ENCODE results near the gene GCK. TPM values are rescaled to one million over a fixed set of nuclear protein-coding genes. Genes with fewer than 3 reads are reported as not detected.

Gene GCK
- total and polyA plus RNA-seq, 2 of the 13 experiments (the other 11 are each of a cell fraction or from before 2014, with no cell fraction given), result not detected

DNA sequence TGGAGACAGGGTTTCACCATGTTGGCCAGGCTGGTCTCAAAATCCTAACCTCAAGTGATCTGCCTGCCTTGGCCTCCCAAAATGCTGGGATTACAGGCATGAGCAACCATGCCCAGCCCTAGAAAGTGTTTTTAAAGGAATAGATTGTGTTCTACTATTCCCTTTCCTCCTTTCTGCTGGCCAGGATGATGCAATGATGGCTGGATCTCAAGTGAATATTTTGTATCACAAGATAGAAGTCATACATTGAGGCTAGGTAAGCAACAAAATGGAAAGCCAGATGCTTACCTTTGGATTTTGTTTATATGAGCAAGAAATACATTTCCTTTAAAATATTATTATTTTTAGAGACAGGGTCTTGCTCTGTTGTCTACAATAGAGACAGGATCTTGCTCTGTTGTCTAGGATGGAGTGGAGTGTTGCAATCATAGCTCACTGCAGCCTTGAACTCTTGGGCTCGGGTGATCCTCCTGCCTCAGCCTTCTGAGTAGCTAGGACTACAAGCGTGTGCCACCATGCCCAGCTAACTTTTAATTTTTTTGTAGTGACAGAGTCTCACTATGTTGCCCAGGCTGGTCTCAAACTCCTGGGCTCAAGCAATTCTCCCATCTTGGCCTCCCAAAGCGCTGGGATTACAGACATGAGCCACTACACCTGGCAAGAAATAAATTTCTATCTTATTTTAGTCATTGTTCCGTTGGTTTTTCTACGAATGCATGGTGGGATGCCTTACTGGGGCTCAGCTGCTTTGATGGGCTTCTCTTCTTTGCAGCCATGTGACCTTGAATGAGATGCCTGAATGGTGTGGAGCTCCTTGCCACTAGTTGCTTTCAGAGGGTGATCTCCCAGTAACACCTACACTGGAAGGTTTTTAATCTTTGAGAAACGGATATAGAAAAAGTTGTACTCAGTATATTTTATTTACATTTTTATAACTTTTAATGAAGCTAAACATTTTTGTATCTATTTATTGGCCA, 90.9 kb downstream of the GCK start (continued):
- TF ChIP-seq, protein P1, sequence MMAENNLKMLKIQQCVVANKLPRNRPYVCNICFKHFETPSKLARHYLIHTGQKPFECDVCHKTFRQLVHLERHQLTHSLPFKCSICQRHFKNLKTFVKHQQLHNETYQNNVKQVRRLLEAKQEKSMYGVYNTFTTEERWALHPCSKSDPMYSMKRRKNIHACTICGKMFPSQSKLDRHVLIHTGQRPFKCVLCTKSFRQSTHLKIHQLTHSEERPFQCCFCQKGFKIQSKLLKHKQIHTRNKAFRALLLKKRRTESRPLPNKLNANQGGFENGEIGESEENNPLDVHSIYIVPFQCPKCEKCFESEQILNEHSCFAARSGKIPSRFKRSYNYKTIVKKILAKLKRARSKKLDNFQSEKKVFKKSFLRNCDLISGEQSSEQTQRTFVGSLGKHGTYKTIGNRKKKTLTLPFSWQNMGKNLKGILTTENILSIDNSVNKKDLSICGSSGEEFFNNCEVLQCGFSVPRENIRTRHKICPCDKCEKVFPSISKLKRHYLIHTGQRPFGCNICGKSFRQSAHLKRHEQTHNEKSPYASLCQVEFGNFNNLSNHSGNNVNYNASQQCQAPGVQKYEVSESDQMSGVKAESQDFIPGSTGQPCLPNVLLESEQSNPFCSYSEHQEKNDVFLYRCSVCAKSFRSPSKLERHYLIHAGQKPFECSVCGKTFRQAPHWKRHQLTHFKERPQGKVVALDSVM (CRISPR knock-in tag; IDR thresholded peaks at IDR 0.05), result peak; percentile 81
- TF ChIP-seq AKNA (CRISPR knock-in tag; IDR thresholded peaks at IDR 0.05; ENCODE audit: borderline replicate concordance) (no peak), MEIS1 (CRISPR knock-in tag; IDR thresholded peaks at IDR 0.05; ENCODE audit: borderline replicate concordance) (no peak), THAP8 (CRISPR knock-in tag; IDR thresholded peaks at IDR 0.05; ENCODE audit: borderline replicate concordance) (no peak), YY1 (IDR thresholded peaks at IDR 0.05; ENCODE audit: insufficient read depth, insufficient replicate concordance, low read depth, low read length) (no peak), CEBPG (CRISPR knock-in tag; IDR thresholded peaks at IDR 0.05) (peak; percentile 67), SMAD9 (CRISPR knock-in tag; IDR thresholded peaks at IDR 0.05) (no peak), NFKB2 (CRISPR knock-in tag; IDR thresholded peaks at IDR 0.05; ENCODE audit: borderline replicate concordance) (no peak), SAP130 (CRISPR knock-in tag; IDR thresholded peaks at IDR 0.05; ENCODE audit: low read depth) (peak; percentile 16; the same call in 1 of the 2 replicates), RXRB (CRISPR knock-in tag; IDR thresholded peaks at IDR 0.05; ENCODE audit: borderline replicate concordance) (0 out of 2 replicates have a peak, but pooled peaks have one; percentile 33)
- TF ChIP-seq, protein P2, sequence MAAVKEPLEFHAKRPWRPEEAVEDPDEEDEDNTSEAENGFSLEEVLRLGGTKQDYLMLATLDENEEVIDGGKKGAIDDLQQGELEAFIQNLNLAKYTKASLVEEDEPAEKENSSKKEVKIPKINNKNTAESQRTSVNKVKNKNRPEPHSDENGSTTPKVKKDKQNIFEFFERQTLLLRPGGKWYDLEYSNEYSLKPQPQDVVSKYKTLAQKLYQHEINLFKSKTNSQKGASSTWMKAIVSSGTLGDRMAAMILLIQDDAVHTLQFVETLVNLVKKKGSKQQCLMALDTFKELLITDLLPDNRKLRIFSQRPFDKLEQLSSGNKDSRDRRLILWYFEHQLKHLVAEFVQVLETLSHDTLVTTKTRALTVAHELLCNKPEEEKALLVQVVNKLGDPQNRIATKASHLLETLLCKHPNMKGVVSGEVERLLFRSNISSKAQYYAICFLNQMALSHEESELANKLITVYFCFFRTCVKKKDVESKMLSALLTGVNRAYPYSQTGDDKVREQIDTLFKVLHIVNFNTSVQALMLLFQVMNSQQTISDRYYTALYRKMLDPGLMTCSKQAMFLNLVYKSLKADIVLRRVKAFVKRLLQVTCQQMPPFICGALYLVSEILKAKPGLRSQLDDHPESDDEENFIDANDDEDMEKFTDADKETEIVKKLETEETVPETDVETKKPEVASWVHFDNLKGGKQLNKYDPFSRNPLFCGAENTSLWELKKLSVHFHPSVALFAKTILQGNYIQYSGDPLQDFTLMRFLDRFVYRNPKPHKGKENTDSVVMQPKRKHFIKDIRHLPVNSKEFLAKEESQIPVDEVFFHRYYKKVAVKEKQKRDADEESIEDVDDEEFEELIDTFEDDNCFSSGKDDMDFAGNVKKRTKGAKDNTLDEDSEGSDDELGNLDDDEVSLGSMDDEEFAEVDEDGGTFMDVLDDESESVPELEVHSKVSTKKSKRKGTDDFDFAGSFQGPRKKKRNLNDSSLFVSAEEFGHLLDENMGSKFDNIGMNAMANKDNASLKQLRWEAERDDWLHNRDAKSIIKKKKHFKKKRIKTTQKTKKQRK (IDR thresholded peaks at IDR 0.05; ENCODE audit: low read length), result no peak
- TF ChIP-seq, protein P3, sequence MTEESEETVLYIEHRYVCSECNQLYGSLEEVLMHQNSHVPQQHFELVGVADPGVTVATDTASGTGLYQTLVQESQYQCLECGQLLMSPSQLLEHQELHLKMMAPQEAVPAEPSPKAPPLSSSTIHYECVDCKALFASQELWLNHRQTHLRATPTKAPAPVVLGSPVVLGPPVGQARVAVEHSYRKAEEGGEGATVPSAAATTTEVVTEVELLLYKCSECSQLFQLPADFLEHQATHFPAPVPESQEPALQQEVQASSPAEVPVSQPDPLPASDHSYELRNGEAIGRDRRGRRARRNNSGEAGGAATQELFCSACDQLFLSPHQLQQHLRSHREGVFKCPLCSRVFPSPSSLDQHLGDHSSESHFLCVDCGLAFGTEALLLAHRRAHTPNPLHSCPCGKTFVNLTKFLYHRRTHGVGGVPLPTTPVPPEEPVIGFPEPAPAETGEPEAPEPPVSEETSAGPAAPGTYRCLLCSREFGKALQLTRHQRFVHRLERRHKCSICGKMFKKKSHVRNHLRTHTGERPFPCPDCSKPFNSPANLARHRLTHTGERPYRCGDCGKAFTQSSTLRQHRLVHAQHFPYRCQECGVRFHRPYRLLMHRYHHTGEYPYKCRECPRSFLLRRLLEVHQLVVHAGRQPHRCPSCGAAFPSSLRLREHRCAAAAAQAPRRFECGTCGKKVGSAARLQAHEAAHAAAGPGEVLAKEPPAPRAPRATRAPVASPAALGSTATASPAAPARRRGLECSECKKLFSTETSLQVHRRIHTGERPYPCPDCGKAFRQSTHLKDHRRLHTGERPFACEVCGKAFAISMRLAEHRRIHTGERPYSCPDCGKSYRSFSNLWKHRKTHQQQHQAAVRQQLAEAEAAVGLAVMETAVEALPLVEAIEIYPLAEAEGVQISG (CRISPR knock-in tag; IDR thresholded peaks at IDR 0.05), result no peak

Data from HepG2 (cell line).